ENCODE measurements around the gene ACOXL.
A peak's percentile ranks its signal among the peaks of the same experiment; 100 is the strongest.

ACOXL gene

GRCh38 chr2:111094691-111095090 lies 362.3 kb downstream of the ACOXL start:
- DNase-seq = no peak

- no peak for DNase-seq
Measured at GRCh38 chr2:111095434-111095833, 363.1 kb downstream of the ACOXL start.

- no peak for DNase-seq
Measured at GRCh38 chr2:111099402-111099801, 367.0 kb downstream of the ACOXL start.

GRCh38 chr2:111100087-111100764 lies 367.9 kb downstream of the ACOXL start:
- DNase-seq = peak; percentile 8

- no peak for DNase-seq
Measured at GRCh38 chr2:111100765-111101162, 368.4 kb downstream of the ACOXL start.

- no peak for DNase-seq
Measured at GRCh38 chr2:111101592-111101991, 369.2 kb downstream of the ACOXL start.

GRCh38 chr2:111102216-111102615 lies 369.8 kb downstream of the ACOXL start:
- DNase-seq = no peak

- no peak for DNase-seq
Measured at GRCh38 chr2:111105926-111106325, 373.6 kb downstream of the ACOXL start.

GRCh38 chr2:111106706-111107105 lies 374.3 kb downstream of the ACOXL start:
- DNase-seq = no peak

- no peak for DNase-seq
Measured at GRCh38 chr2:111108745-111109271, 376.4 kb downstream of the ACOXL start.

GRCh38 chr2:111111101-111111755 lies 378.9 kb downstream of the ACOXL start:
- no peak for DNase-seq

- no peak for DNase-seq
Measured at GRCh38 chr2:111113838-111114237, 381.5 kb downstream of the ACOXL start.

- DNase-seq = no peak
Measured at GRCh38 chr2:111116011-111116746, 383.8 kb downstream of the ACOXL start.

- peak; percentile 59 for DNase-seq
Measured at GRCh38 chr2:111116843-111117597, 384.6 kb downstream of the ACOXL start.

GRCh38 chr2:111117598-111118480 lies 385.5 kb downstream of the ACOXL start:
- DNase-seq = no peak

- DNase-seq = no peak
Measured at GRCh38 chr2:111118481-111118980, 386.2 kb downstream of the ACOXL start.

- no peak for DNase-seq
Measured at GRCh38 chr2:111118981-111119821, 386.8 kb downstream of the ACOXL start.

- DNase-seq = no peak
Measured at GRCh38 chr2:111119822-111120252, 387.5 kb downstream of the ACOXL start.

- peak; percentile 86 for DNase-seq
Measured at GRCh38 chr2:111120253-111121027, 388.1 kb downstream of the ACOXL start, which contains the start of gene BCL2L11. BCL2L11 (plus strand) TSS chr2:111120914; CDS start chr2:111123746, 2,832 bp downstream.

All from NCI-H1092 treated with DMSO at 0.1 percent for 48 hours (cell line).